ENCODE data around the gene CDH5.

CDH5 gene

GRCh38 chr16:66390346-66391108, 24.0 kb downstream of the CDH5 start:
- no peak for DNase-seq (ENCODE audit: low read depth)

GRCh38 chr16:66391726-66392670, 25.5 kb downstream of the CDH5 start:
- no peak for DNase-seq (ENCODE audit: low read depth)

GRCh38 chr16:66395806-66396555, 29.5 kb downstream of the CDH5 start:
- DNase-seq (ENCODE audit: low read depth) = no peak

- DNase-seq (ENCODE audit: low read depth) = no peak
Observed at GRCh38 chr16:66397736-66398433, 31.4 kb downstream of the CDH5 start.

- DNase-seq (ENCODE audit: low read depth) = no peak
Observed at GRCh38 chr16:66399031-66399430, 32.5 kb downstream of the CDH5 start.

GRCh38 chr16:66399930-66400329, 33.4 kb downstream of the CDH5 start:
- DNase-seq (ENCODE audit: low read depth) = no peak

- no peak for DNase-seq (ENCODE audit: low read depth)
Observed at GRCh38 chr16:66400503-66401380, 34.3 kb downstream of the CDH5 start.

- DNase-seq (ENCODE audit: low read depth) = no peak
Observed at GRCh38 chr16:66401610-66402009, 35.1 kb downstream of the CDH5 start.

- DNase-seq (ENCODE audit: low read depth) = no peak
Observed at GRCh38 chr16:66402166-66402565, 35.7 kb downstream of the CDH5 start.

GRCh38 chr16:66402591-66403230, 36.2 kb downstream of the CDH5 start:
- no peak for DNase-seq (ENCODE audit: low read depth)

GRCh38 chr16:66403531-66404145, 37.1 kb downstream of the CDH5 start:
- DNase-seq (ENCODE audit: low read depth) = no peak

- no peak for DNase-seq (ENCODE audit: low read depth)
Observed at GRCh38 chr16:66405057-66405783, 38.7 kb downstream of the CDH5 start.

GRCh38 chr16:66406534-66407221, 40.2 kb downstream of the CDH5 start:
- DNase-seq (ENCODE audit: low read depth) = peak; percentile 83

- DNase-seq (ENCODE audit: low read depth) = no peak
Observed at GRCh38 chr16:66408163-66409048, 41.9 kb downstream of the CDH5 start.

GRCh38 chr16:66409156-66409555, 42.7 kb downstream of the CDH5 start:
- DNase-seq (ENCODE audit: low read depth) = no peak

GRCh38 chr16:66412182-66412581, 45.7 kb downstream of the CDH5 start:
- DNase-seq (ENCODE audit: low read depth) = no peak

GRCh38 chr16:66414891-66415290, 48.4 kb downstream of the CDH5 start:
- no peak for DNase-seq (ENCODE audit: low read depth)
